MM.1S (cell line): Measurements from ENCODE around the gene KIAA0930.

Experiments used
- EZH2 ChIP-seq: fragments of 300-600 bp; sonication (generic); optimal IDR thresholded peaks from 2 replicates; pipeline ENCODE3; 2017; ENCODE audit warnings: low read depth, mild to moderate bottlenecking, antibody characterized with exemption, low read length, mixed read lengths
- EZH2phosphoT487 ChIP-seq: fragments of 300-600 bp; sonication (generic); IDR thresholded peaks from 2 replicates; pipeline ENCODE4 v1.6.1; 2018; ENCODE audit warnings: antibody characterized with exemption, low read length
- TF ChIP-seq, protein P1 (sequence below): fragments of 300-600 bp; sonication (generic); IDR thresholded peaks from 2 replicates; pipeline ENCODE4 v1.5.1; 2016; ENCODE audit warnings: antibody characterized with exemption, low read length, mixed read lengths

DNA sequence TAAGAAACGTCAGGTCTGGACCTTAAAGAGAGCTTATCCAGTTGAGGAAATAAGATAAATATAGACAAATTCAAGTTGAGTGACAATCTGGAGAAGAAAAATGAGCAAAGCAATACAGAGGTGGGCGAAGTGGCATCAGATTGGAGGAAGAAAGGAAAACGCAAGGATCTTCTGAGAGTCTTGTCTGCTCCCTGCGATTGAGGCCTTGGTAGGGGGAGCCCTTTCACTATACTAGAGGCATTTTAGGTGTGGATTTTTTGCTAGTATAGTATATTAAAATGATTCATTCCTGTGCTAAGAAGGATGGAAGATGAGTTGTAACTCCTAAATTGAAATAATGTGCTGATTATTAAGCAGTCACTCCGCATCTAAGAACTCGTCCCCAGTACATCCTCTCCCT, 68.9 kb downstream of the KIAA0930 start:
- TF ChIP-seq, protein P1, sequence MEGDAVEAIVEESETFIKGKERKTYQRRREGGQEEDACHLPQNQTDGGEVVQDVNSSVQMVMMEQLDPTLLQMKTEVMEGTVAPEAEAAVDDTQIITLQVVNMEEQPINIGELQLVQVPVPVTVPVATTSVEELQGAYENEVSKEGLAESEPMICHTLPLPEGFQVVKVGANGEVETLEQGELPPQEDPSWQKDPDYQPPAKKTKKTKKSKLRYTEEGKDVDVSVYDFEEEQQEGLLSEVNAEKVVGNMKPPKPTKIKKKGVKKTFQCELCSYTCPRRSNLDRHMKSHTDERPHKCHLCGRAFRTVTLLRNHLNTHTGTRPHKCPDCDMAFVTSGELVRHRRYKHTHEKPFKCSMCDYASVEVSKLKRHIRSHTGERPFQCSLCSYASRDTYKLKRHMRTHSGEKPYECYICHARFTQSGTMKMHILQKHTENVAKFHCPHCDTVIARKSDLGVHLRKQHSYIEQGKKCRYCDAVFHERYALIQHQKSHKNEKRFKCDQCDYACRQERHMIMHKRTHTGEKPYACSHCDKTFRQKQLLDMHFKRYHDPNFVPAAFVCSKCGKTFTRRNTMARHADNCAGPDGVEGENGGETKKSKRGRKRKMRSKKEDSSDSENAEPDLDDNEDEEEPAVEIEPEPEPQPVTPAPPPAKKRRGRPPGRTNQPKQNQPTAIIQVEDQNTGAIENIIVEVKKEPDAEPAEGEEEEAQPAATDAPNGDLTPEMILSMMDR = no peak
- TF ChIP-seq EZH2phosphoT487 = no peak
- TF ChIP-seq EZH2 = no peak
